B cell (primary cell): ENCODE results near the gene SLC6A4. TPM values are rescaled to one million over a fixed set of nuclear protein-coding genes. Genes with fewer than 3 reads are reported as not detected.

Experiments used
- ATAC-seq: fragments of 200-7000 bp; cut with Tn5 transposase; one replicate; pipeline ENCODE4 v1.10.0; 2021; ENCODE audit warnings: low read depth, mild to moderate bottlenecking, moderate number of reproducible peaks, moderate library complexity
- CTCF ChIA-PET: fragments of 350-600 bp; sonication (Branson Sonifier 250); formaldehyde crosslinking; loops from one replicate; lab custom pipeline; 2021; ENCODE audit warnings: antibody characterized with exemption, inconsistent platforms; lab: Charles Lee
- POLR2A ChIA-PET: fragments of 350-600 bp; sonication (Branson Sonifier 250); formaldehyde crosslinking; loops from one replicate; lab custom pipeline; 2021; ENCODE audit warnings: antibody characterized with exemption; lab: Charles Lee
- DNase-seq: peaks from one replicate; pipeline ENCODE4 v3.0.0; 2013
- H2AFZ ChIP-seq: 2 replicates; pipeline ENCODE4 v1.6.1; 2012; ENCODE audit warnings: mild to moderate bottlenecking, low read depth, low read length; ENCODE audit not compliant: insufficient read depth, poor library complexity, severe bottlenecking
- H3K27ac ChIP-seq, 2 donors: 1 replicate in 1 of 2; 2 replicates in 1 of 2; pipeline ENCODE4 v1.5.1; 2012 to 2013; ENCODE audit warnings: low read length in 2 of 2, mild to moderate bottlenecking in 2 of 2, moderate library complexity in 1 of 2
- H3K27me3 ChIP-seq, 4 experiments: fragments of 200-600 bp in 1 of 4; sonication (generic) in 1 of 4; replicated peaks in 1 of 4; 1 replicate in 2 of 4; 2 replicates in 2 of 4; pipeline versions ENCODE4 v1.6.1 to v1.7.0; 2013 to 2016; ENCODE audit warnings: low read length in 3 of 4, mild to moderate bottlenecking in 2 of 4, mixed read lengths in 1 of 4, moderate library complexity in 1 of 4; ENCODE audit not compliant: insufficient read depth in 4 of 4, control insufficient read depth in 3 of 4; ENCODE audit errors: control extremely low read depth in 1 of 4
- H3K36me3 ChIP-seq, 2 experiments: replicated peaks in 1 of 2; 1 replicate in 1 of 2; 2 replicates in 1 of 2; pipeline versions ENCODE4 v1.6.1 to v1.7.1; 2013; ENCODE audit warnings: low read length in 1 of 2; ENCODE audit not compliant: insufficient read depth in 2 of 2, control insufficient read depth in 1 of 2; ENCODE audit errors: control extremely low read depth in 1 of 2, extremely low read depth in 1 of 2
- H3K4me1 ChIP-seq, 2 donors: fragments of 200-600 bp in 1 of 2; sonication (generic) in 1 of 2; 1 replicate in 1 of 2; 2 replicates in 1 of 2; pipeline versions ENCODE4 v1.5.1 to v1.6.1; 2013 to 2017; ENCODE audit warnings: low read length in 2 of 2; ENCODE audit not compliant: control insufficient read depth in 2 of 2, insufficient read depth in 2 of 2
- H3K4me2 ChIP-seq: replicated peaks from 2 replicates; pipeline ENCODE3; 2012; ENCODE audit warnings: mild to moderate bottlenecking, low read depth, low read length; ENCODE audit not compliant: poor library complexity, severe bottlenecking
- H3K4me3 ChIP-seq, 5 experiments: fragments of 200-600 bp in 1 of 5; sonication (generic) in 1 of 5; 1 replicate in 3 of 5; 2 replicates in 2 of 5; pipeline versions ENCODE4 v1.5.1 to v1.7.0; 2011 to 2016; ENCODE audit warnings: low read length in 4 of 5, mild to moderate bottlenecking in 4 of 5, low read depth in 2 of 5, control low read depth in 1 of 5, moderate library complexity in 1 of 5; ENCODE audit not compliant: insufficient read depth in 1 of 5; ENCODE audit errors: control extremely low read depth in 1 of 5, extremely low read depth in 1 of 5
- H3K79me2 ChIP-seq: fragments of 200-600 bp; sonication (generic); one replicate; pipeline ENCODE4 v1.6.0; 2016; ENCODE audit warnings: low read length; ENCODE audit not compliant: control insufficient read depth, insufficient read depth
- H3K9ac ChIP-seq: fragments of 200-600 bp; sonication (generic); 2 replicates; pipeline ENCODE4 v1.6.1; 2017; ENCODE audit warnings: mild to moderate bottlenecking, low read length, moderate library complexity
- H3K9me3 ChIP-seq, 3 donors: one replicate each; pipeline versions ENCODE4 v1.6.1 to v1.7.1; 2013; ENCODE audit warnings: low read length in 2 of 3; ENCODE audit not compliant: control insufficient read depth in 2 of 3, insufficient read depth in 1 of 3; ENCODE audit errors: control extremely low read depth in 1 of 3
- H4K20me1 ChIP-seq: 2 replicates; pipeline ENCODE4 v1.6.0; 2012; ENCODE audit warnings: mild to moderate bottlenecking, low read length; ENCODE audit not compliant: insufficient read depth, control insufficient read depth, poor library complexity, severe bottlenecking
- H3K27ac Mint-ChIP-seq: one replicate; pipeline ENCODE4 v1.8.0; 2021; ENCODE audit warnings: mixed read lengths
- H3K27me3 Mint-ChIP-seq: one replicate; pipeline ENCODE4 v1.8.0; 2021; ENCODE audit warnings: mixed read lengths
- H3K4me1 Mint-ChIP-seq: one replicate; pipeline ENCODE4 v1.8.0; 2021; ENCODE audit warnings: mixed read lengths
- H3K4me3 Mint-ChIP-seq: one replicate; pipeline ENCODE4 v1.8.0; 2021; ENCODE audit warnings: mixed read lengths
- H3K9me3 Mint-ChIP-seq: one replicate; pipeline ENCODE4 v1.8.0; 2022; ENCODE audit warnings: mixed read lengths; ENCODE audit not compliant: insufficient read depth
- EZH2 ChIP-seq: IDR thresholded peaks from 2 replicates; pipeline ENCODE4 v1.6.1; 2012; ENCODE audit warnings: borderline replicate concordance, low read depth, mild to moderate bottlenecking, moderate library complexity, low read length; ENCODE audit not compliant: insufficient read depth, poor library complexity, severe bottlenecking
- WGBS: methylation state at CpG from one replicate; pipeline ENCODE4 v1.1.5; 2013; ENCODE audit warnings: missing lambda C conversion rate; ENCODE audit not compliant: insufficient coverage; 5-methylcytosine and 5-hydroxymethylcytosine counted together
- intact Hi-C: fragments of 100-400 bp; cut with micrococcal nuclease; formaldehyde crosslinking; loops from one replicate; pipeline ENCODE4 v1.10.0; 2022
- polyA plus RNA-seq: library from polyadenylated mRNA; depleted of rRNA; stranded (reverse); fragments of >200 nt; gene quantifications from 2 replicates; pipeline ENCODE4 v1.2.3, GENCODE V29; 2012
- total RNA-seq, 2 donors: library from RNA; stranded (reverse); fragments of 120-200 nt in 1 of 2; gene quantifications; 1 replicate in 1 of 2; 2 replicates in 1 of 2; pipeline versions ENCODE4 v1.2.3 to v1.2.4, GENCODE V29; 2013 to 2022
- TF ChIP-seq, protein P1 (sequence below): fragments of 200-600 bp; IDR thresholded peaks from one replicate; pipeline ENCODE4 v1.8.0; 2022; ENCODE audit warnings: antibody characterized with exemption, mild to moderate bottlenecking

Gene SLC6A4
- total and polyA plus RNA-seq, 2 donors (not counting 1 experiment from before 2014, with no cell fraction given): not detected

DNA sequence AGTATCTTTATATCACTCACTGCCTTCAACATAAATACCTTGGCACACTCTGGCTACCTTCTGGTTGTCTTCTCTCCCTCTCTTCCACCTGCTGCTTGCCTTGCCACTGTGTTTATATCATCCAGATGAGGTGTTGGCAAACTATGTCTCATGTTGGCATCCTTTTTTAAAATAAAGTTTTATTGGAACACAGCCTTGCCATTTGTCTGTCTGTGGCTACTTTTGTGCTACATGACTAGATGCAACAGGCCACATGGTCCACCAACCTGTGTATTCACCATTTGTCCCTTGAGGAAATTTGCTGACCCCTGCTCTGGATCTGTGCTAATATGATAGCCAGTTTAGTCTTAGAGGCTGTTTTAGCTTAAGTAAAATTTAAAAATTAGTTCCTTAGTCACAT, 82.0 kb downstream of the SLC6A4 start:
- Histone ChIP-seq H3K4me2 (no peak overlapping the region), H2AFZ (no peak overlapping the region), H3K9me3 (no peaks in the 10 kb centered on the region), H3K27ac (no peak overlapping the region), H3K27me3 (no peaks in the 10 kb centered on the region), H3K4me3 (no peak overlapping the region), H3K36me3 (no peaks in the 10 kb centered on the region), H3K4me1 (peaks cover 12 to 16% of the 10 kb centered on the region in 2 donors), H3K9ac (no peak overlapping the region), H3K79me2 (peaks cover 55% of the 10 kb centered on the region), H4K20me1 (peaks cover 3% of the 10 kb centered on the region)
- POLR2A ChIA-PET: interaction anchor here (0.6 kb wide), 1 partner anchor 8 kb away, joined by 4 read pairs; no protein-coding TSS in a partner anchor
- intact Hi-C loops: no loop called here
- no peak overlapping the region for H3K27ac Mint-ChIP-seq
- ATAC-seq (no peak), DNase-seq (no peak)
- H3K4me3 Mint-ChIP-seq: no peak overlapping the region
- H3K27me3 Mint-ChIP-seq: no peaks in the 10 kb centered on the region
- no peak for TF ChIP-seq EZH2
- TF ChIP-seq, protein P1, sequence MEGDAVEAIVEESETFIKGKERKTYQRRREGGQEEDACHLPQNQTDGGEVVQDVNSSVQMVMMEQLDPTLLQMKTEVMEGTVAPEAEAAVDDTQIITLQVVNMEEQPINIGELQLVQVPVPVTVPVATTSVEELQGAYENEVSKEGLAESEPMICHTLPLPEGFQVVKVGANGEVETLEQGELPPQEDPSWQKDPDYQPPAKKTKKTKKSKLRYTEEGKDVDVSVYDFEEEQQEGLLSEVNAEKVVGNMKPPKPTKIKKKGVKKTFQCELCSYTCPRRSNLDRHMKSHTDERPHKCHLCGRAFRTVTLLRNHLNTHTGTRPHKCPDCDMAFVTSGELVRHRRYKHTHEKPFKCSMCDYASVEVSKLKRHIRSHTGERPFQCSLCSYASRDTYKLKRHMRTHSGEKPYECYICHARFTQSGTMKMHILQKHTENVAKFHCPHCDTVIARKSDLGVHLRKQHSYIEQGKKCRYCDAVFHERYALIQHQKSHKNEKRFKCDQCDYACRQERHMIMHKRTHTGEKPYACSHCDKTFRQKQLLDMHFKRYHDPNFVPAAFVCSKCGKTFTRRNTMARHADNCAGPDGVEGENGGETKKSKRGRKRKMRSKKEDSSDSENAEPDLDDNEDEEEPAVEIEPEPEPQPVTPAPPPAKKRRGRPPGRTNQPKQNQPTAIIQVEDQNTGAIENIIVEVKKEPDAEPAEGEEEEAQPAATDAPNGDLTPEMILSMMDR: no peak
- CTCF ChIA-PET: interaction anchor here (1.1 kb wide), 1 partner anchor 186 kb away, joined by 3 read pairs; no protein-coding TSS in a partner anchor
- H3K4me1 Mint-ChIP-seq: peaks cover 26% of the 10 kb centered on the region
- H3K9me3 Mint-ChIP-seq: peaks cover 3% of the 10 kb centered on the region

DNA sequence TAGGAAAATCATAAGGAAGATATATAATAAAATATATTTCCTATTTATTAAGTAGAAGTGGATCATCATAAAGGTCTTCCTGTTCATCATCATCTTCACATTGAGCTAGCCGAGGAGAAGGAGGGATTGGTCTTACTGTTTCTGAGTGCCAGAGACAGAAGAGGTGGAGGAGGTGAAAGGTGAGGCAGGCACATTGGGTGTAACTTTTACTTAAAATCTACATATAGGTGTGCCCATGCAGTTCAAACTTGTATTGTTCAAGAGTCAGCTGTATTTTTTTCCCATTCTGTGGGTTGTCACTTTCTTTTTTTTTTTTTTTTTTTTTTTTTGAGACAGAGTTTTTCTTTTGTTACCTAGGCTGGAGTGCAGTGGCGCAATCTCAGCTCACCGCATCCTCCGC, 84.0 kb downstream of the SLC6A4 start:
- Histone ChIP-seq H3K79me2 (peaks cover 51% of the 10 kb centered on the region), H2AFZ (no peak overlapping the region), H3K36me3 (no peaks in the 10 kb centered on the region), H4K20me1 (peaks cover 8% of the 10 kb centered on the region), H3K4me3 (no peak overlapping the region), H3K4me1 (peaks cover 0 to 7% of the 10 kb centered on the region in 2 donors), H3K9ac (no peak overlapping the region), H3K27ac (no peak overlapping the region), H3K4me2 (no peak overlapping the region), H3K9me3 (no peaks in the 10 kb centered on the region), H3K27me3 (no peaks in the 10 kb centered on the region)
- Mint-ChIP-seq H3K4me3 (no peak overlapping the region), H3K27me3 (no peaks in the 10 kb centered on the region), H3K4me1 (peaks cover 16% of the 10 kb centered on the region), H3K27ac (no peak overlapping the region), H3K9me3 (no peaks in the 10 kb centered on the region)
- ChIA-PET POLR2A (no interaction called here), CTCF (interaction anchor here (0.7 to 1.3 kb wide), 3 partner anchors 27 to 47 kb away, joined by 3 to 4 read pairs (median 3); no protein-coding TSS in a partner anchor)
- no peak for DNase-seq
- ATAC-seq: no peak
- TF ChIP-seq EZH2: no peak
- TF ChIP-seq, protein P1: no peak
- intact Hi-C loops: no loop called here
- whole genome bisulfite sequencing: 92% methylated on average over 3 of the region's 4 CpGs
